Midbrain (tissue), 1 donor: ENCODE measurements around the gene FLYWCH1.

ENCODE experiments used
- DNase-seq: peaks from one replicate; lab custom pipeline; 2025; lab: John Stamatoyannopoulos, UW

The FLYWCH1 gene

DNA sequence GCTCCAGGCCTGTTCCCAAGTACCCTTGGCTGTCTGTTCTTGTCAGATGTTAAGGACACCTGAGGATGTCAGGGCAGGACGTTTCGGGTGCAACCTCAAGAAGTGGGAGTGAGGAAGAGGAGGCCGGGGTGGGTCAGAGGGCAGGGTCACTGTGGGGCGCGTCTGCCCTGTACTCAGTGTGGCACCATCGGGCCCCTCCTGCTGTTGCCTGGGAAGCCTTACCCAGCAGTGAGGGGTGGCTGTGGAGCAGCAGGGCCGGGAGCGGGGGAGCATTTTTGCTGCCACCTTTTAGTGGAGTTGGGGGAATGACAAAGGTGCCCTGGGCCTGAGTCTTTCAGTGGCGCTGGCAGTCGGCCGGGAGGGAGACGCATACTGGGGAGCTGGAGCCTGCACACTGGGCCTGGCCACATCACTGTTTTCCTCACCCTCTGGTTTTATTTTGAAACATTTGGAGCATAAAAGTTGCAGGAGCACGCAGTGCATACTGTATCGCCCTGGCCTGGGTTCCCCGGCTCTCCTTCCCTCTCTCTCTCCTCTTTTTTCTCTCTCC is 11.1 kb upstream of the FLYWCH1 start:
- DNase-seq = no peak

DNA sequence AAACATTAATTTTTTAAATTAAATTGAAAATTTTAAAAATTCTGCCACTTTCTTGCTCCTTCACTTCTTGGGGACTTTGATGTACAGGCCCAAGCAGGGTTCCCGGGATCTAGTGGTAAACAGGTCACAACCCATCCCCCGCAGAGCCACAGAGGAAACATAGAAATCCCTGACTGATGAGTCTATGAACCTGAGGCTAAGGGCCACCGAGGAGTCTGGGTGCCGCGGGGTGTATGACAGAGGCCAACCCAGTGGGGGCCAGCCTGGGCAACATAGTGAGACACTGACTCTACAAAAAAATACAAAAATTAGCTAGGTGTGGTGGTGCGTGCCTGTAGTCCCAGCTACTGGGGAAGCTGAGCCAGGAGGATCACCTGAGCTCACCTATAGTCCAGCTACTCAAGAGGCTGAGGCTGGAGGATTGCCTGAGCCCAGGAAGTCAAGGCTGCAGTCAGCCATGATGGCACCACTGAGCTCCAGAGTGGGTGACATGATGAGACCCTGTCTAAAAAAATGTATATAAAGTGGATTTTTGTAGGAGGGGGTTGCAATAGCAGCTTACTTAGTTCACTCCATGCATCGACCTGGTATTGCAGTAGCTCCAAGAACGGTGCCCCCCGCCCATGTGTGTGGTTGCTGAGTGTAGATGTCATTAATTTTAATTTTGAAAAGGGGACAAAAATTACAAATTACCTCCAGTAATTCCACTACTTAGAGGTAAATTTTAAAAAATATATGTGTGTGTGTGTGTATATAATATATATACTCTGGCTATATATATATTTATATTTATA is 9.2 kb upstream of the FLYWCH1 start:
- no peak for DNase-seq

DNA sequence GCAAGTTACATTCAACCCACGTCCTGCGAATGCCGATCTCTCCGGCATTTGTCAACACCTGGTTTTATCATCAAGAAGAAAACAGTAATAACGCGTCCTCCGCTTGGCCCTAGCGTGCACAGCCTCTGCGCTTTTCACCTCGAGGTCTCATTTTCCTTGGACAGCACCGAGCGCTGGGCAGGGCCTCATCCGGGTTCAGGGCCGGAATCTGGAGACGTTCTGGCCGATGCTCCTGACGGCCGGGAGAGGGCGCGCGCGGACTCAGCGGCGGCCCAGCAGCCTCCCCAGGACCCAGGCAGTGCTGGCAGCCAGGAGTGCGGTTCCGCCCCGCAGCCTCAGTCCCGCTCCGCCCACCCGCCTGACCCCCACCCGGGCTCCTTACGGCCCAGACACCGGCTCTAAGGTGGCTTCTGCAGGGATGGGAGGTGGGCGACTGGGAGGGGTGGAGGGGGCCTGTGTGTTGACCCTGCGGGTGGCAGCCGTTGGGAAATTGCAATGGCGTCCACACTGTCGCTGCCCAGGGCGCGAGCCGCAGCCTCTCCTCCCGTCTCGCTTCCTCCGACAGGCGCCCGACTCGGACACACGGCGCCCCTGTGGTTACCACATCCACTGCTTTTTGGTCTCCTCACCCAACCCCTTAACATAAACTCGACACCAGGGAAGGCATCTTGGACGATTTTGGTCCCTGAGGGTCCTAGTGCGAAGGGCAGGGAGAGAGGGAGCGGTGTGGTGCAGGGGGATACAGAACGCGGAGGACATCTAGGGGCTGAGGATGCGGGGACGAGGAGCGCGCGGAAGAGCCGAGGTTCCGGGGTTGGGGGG is 7.4 kb upstream of the FLYWCH1 start:
- peak; percentile 92 for DNase-seq

DNA sequence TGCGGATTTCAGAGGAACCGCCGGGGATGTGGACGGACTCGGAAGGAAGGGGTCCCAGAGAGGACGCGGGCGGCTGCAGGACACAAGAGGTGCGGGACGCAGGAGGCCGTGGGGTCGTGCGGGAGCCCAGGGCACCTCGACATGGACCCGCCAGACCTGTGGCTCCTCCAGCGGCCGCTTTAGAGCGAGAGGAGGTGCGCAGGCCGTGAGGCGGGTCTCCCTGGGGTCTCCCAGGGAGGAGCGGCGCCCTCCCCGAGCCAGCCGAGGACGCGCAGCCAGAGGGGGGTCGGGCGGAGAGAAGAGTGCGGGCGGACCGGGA is 6.8 kb upstream of the FLYWCH1 start:
- DNase-seq = no peak

DNA sequence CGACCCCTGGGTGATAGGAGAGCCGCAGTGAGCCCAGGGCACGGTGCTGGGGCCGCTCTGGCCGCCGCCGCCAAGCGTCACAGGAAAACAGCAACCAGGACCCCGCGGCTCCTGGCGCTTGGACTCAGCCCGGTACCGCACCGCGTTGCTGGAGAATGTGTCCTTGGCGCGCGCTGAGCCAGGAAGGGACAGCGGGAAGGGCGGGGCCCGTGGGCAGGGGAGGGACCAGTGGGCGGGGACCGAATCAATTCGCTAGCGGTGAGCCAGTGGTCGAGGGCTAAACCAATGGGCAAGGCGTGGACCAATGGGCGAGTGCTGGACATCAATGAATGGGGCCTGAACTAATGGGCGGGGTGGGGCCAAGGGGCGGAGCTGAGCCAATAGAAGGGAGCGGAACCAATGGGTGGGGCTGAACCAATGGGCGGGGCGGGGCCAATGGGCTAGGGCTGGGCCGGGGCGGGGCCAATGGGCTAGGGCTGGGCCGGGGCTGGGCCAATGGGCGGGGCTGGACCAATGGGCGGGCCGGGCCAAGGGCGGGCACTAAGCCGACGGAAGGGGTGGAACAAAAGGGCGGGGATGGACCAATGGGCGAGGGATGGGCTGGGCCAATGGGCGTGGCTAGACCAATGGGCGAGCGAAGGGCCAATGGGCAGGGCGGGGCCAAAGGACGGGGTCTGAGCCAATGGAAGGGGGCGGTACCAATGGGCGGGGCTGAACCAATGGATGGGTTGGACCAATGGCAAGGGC is 6.3 kb upstream of the FLYWCH1 start:
- DNase-seq = peak; percentile 100

DNA sequence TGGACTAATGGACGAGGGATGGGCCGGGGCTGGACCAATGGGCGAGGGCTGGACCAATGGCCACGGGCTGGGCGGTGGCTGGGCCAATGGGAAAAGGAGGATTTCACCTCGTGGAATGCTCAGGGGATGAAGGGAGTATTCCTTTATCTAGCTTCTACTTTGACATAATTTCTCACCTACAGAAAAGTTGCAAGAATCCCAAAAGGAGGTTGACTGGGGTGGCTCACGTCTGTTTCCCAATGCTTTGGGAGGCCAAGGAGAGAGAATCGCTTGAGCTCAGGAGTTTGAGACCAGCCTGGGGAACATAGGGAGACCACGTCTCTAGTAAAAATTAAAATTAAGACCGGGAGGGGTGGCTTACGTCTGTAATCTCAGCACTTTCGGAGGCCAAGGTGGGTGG is 5.7 kb upstream of the FLYWCH1 start:
- no peak for DNase-seq

DNA sequence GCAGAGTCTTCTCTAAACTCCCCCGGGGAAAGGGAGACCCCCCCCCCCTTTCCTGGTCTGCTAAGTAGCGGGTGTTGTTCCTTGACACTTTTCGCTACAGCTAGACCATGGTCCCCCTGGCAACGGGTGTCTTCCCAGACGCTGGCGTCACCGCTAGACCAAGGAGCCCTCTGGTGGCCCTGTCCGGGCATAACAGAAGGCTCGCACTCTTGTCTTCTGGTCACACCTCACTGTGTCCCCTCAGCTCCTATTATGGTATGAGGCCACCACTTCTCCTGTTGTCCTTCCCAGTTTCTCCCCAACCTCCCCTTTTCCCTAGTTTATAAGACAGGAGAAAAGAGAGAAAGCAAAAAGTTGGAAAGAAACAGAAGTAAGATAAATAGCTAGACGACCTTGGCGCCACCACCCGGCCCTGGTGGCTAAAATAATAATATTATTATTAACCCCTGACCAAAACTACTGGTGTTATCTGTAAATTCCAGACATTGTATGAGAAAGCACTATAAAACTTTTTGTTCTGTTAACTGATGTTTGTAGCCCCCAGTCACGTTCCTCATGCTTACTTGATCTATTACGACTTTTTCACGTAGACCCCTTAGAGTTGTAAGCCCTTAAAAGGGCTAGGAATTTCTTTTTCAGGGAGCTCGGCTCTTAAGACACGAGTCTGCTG is 4.5 kb upstream of the FLYWCH1 start:
- DNase-seq = peak; percentile 19

DNA sequence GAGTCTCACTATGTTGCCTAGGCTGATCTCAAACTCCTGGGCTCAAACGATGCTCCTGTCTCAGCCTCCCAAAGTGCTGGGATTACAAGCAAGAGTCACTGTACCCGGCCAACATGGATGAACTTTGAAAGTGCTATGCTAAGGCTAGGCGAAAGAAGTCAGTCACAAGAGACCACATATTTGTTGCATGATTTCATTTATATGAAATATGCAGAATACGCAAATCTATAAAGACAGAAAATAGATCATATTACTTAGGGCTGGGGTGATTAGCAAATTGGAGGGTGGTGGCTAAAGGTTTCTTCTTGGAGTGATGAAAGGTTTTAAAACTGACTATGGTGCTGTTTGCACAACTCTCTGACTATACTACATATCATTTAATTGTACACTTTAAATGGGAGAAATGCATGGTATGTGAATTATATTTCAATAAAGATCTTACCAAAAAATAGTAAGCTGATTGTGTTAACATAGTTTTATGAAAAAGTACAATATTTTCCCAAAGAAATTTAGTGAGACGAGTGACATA is 1.2 kb upstream of the FLYWCH1 start:
- no peak for DNase-seq

DNA sequence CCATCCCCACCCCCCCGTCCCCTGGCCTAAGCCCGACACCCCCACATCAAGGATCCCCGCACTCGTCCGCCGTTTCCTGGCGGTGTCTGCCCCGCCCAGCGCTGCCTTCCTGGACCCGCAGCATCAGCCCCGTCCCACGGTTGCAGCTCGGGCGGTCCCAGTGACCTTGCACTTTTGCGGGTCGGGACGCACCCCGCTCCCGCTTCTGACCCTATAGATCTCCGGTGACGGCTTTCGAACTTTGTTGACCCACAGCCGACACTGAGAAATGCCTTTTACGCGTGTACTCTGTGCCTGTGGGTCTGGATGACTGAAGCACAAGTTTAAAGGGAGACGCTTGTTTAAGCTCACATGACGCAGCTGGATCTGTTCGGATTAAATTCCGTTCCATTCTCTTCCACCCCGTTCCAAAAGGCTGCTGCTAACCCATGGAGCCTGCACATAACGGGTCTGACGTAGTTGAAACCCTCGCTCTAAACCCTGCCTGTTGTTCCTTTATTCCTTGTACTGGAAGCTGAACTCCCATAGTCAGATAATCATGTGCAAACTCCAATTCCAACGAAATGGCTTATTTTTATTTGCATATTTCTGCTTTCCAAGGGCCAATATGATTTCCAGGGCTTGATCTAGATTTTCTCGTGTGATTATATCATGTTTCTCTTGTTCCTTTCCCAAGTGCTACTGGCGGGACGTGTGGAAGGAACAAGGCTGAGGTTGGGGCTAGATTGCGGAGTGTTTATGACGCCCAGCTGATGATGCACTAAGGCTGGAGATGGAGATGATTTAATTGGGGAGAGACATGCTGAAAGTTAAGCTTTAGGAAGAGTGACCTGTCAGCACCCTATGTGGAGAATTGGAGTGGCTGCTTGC is 834 bp downstream of the FLYWCH1 start:
- peak; percentile 23 for DNase-seq

DNA sequence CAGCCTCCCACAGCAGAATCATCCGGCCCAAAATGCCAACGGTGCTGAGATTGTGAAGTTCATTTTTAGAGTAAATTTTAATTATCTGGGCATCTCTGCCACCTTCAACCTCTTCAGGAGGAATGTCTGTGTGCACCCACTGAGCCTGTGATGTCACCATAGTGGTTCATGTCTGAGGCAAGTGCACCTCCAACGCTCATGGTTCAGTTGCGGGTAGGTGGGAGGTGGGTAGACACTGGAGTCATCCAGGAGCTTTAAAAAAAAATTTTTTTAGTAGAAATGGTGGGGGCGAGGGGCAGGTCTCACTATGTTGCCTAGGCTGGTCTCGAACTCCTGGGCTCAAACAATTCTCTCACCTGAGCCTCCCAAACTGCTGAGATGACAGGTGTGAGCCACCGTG is 1.9 kb downstream of the FLYWCH1 start:
- no peak for DNase-seq

DNA sequence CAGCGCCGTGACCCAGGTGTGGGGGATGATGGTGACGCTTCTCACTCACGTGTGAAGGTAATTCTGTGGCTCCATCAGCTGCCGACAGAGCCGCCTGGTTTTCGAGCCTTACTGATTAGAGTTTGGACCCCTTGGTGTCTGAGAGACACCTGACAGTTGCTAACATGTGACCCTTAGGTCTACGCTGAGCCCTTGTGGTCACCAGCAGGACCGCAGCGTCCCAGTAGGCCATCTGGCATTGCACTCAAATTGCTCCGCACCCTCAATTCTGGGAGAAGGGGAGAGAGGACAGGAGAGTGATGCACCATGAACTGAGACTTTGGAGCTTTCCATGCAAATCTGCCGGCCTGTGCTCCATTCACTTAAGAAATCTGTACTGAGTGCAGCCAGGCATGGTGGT is 2.5 kb downstream of the FLYWCH1 start:
- DNase-seq = no peak

DNA sequence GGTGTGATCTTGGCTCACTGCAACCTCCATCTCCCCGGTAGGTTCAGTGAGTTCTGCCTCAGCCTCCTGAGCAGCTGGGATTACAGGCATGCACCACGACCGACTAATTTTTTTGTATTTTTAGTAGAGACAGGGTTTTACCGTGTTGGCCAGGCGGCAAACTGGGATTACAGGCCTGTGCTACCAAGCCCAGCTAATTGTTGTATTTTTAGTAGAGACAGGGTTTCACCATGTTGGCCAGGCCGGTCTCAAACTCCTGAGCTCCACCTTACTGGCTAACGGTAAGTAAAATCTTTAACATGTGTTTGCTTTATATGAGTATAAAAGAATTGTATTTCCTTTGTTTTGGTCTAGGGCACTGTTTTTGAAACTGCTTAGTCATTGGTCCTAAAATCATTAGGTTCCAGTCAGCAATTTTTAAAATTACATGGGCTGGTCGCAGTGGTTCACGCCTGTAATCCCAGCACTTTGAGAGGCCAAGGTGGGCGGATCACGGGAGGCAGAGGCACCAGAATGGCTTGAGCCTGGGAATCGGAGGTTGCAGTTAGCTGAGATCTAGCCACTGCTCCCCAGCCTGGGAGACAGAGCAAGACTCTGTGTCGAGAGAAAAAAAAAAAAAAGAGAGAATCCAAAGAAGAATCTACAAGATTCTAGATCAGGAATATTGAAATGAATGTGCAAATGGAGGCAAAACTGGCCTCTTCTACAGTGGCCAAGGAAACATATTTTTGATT is 3.6 kb downstream of the FLYWCH1 start:
- DNase-seq = no peak

DNA sequence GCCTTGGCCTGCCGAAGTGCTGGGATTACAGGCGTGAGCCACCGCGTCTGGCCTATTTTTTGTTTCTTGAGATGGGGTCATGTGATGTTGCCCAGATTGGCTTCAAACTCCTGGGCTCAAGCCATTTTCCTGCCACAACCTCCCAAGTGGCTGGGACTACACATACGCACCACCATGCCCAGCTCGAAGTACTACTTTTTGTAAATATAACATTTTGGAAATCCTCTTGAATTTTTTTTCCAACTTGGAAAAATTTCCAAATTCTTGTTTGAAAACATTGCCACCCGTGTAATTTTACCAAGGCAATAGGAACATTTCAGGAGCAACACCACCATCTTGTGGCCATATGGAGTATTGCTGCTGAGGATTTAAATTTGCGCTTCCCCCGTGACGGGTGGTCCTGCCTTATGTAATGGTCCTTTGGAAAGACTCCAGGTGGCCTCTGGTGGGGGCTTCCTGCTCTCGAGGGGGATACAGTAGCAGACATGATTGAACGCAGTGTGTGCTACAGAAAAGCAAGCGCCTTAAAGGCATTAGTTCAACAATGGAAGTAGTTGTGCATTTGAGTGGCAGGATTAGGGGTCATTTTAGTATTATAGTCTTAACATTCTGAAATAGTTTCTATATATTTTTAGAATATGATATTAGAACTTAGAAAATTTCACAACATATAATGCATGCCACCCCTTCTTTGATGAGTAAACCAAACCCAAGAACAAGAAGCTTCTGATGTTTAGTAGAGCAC is 8.0 kb downstream of the FLYWCH1 start:
- peak; percentile 76 for DNase-seq

DNA sequence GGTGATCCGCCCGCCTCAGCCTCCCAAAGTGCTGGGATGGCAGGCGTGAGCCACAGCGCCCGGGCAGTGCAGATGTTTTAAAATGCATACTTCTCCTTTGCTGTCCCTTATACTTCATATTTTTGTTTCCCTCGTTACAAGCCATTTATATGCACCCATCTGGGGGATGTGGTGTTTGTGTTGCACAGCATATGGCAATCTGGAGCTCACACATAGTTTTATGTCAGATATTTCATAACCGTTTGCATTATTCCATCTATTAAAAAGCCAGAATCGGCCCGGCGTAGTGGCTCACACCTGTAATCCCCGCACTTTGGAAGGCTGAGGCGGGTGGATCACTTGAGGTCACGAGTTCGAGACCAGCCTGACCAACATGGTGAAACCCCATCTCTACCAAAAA is 11.8 kb downstream of the FLYWCH1 start:
- no peak for DNase-seq

DNA sequence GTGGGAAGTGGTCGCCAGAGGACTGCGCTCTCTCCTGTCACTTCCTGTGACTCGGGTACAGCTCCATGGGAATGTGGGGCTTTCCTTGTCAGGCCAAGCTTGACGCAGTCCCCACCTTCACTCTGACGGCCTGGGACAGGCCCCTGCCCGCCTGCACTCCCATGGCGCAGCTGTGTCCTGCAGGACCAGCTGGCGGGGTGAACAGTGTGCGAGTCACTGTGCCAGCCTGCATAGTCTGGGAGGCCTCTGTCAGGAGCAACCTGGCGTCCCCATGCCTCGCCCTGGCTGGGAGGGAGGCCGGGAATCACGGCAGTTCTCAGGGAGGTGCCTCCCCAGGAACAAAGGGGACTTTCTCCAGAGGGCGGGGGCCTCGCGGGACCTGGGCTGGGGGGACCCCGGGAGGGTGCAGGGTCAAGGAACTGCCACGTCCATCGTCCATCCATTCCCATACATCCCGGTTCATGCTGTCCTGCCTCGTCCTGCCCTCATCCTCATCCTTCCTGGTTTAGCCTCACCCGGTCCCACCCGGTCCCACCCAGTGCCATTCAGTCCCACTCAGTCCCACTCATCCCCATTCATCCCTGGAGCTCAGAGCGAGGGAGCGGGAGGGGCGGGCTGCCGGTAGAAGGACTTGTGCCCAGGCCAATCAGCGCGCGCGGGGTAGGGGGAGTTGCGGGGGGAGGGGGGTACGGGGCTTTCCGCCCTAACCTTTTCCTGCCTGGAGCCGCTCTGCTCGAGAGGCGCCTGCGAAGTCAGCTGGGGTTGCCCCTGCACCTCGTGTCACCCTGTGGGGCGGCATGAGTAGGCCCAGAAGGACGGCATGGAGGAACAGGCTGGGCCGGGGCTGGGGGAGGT is 13.4 kb downstream of the FLYWCH1 start:
- DNase-seq = no peak

DNA sequence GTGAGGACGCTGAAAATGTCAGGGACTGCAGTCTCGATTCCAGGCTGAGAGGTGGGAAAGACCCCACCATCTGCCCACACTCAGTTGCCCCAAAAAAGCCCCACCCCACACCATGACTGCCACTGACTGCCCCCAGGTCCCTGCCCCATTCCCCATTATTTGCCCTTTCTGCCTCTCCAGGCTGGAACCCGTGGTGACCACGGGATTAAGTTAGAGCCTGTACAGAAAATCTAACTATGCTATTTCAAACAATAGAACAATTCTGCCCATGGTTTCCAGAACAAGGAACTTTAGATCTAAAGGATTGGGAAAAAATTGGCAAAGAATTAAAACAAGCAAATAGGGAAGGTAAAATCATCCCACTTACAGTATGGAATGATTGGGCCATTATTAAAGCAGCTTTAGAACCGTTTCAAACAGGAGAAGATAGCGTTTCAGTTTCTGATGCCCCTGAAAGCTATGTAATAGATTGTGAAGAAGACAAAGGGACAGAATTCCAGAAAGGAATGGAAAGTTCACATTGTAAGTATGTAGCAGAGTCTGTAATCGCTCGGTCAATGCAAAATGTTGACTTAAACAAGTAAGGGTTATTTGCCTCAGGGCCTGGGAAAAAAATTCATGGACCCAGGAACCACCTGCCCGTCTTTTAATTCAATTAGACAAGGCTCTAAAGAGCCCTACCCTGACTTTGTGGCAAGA is 14.4 kb downstream of the FLYWCH1 start:
- no peak for DNase-seq

DNA sequence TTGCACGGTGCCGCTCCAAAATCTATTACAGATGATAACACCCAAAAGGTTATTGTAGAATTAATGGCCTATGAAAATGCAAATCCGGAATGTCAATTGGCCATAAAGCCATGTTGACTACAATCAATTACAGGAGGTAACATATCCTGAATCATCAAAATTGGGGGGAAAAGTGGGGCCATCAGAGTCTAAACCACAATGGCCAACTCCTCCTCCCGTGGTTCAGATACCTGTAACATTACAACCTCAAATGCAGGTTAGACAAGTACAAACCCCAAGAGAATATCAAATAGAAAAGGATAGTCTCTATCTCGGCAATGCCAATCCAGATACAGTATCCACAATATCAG is 14.9 kb downstream of the FLYWCH1 start:
- no peak for DNase-seq
